Natural killer cell (primary cell): ENCODE measurements around the gene PCTP. TPM values are rescaled to one million over a fixed set of nuclear protein-coding genes. Genes with fewer than 3 reads are reported as not detected.

Experiments used
- ATAC-seq, 3 donors: fragments of 150-1000 bp in 2 of 3; fragments of 200-7000 bp in 1 of 3; cut with Tn5 transposase; 1 replicate in 1 of 3; 2 replicates in 2 of 3; pipeline ENCODE4 v1.10.0; 2021; ENCODE audit warnings: mild to moderate bottlenecking in 2 of 3, moderate library complexity in 2 of 3
- DNase-seq, 2 donors: peaks; one replicate each; pipeline versions ENCODE4 v3.0.0 to v3.0.0-alpha.2; 2013 to 2021; ENCODE audit warnings: mixed read lengths in 1 of 2
- H3K27ac ChIP-seq: one replicate; pipeline ENCODE4 v1.5.1; 2013; ENCODE audit warnings: mild to moderate bottlenecking, low read length
- H3K27me3 ChIP-seq: one replicate; pipeline ENCODE4 v1.6.1; 2013; ENCODE audit warnings: low read length; ENCODE audit not compliant: control insufficient read depth, insufficient read depth
- H3K36me3 ChIP-seq: one replicate; pipeline ENCODE4 v1.6.1; 2013; ENCODE audit warnings: low read length; ENCODE audit not compliant: control insufficient read depth, insufficient read depth
- H3K4me1 ChIP-seq: one replicate; pipeline ENCODE4 v1.6.1; 2013; ENCODE audit warnings: low read length; ENCODE audit not compliant: control insufficient read depth, insufficient read depth
- H3K4me3 ChIP-seq: one replicate; pipeline ENCODE4 v1.5.1; 2013; ENCODE audit warnings: low read length
- H3K9me3 ChIP-seq: one replicate; pipeline ENCODE4 v1.6.1; 2013; ENCODE audit warnings: low read length; ENCODE audit not compliant: control insufficient read depth, insufficient read depth
- H3K27ac Mint-ChIP-seq, 2 donors: one replicate each; pipeline ENCODE4 v1.8.0; 2022; ENCODE audit warnings: mild to moderate bottlenecking in 2 of 2, mixed read lengths in 2 of 2, moderate library complexity in 1 of 2
- H3K27me3 Mint-ChIP-seq, 2 donors: one replicate each; pipeline ENCODE4 v1.8.0; 2022; ENCODE audit warnings: low read depth in 2 of 2, mixed read lengths in 2 of 2
- H3K36me3 Mint-ChIP-seq: one replicate; pipeline ENCODE4 v1.8.0; 2022; ENCODE audit warnings: mixed read lengths
- H3K4me1 Mint-ChIP-seq, 2 donors: one replicate each; pipeline ENCODE4 v1.8.0; 2022; ENCODE audit warnings: mixed read lengths in 2 of 2
- H3K4me3 Mint-ChIP-seq: one replicate; pipeline ENCODE4 v1.8.0; 2022; ENCODE audit warnings: mild to moderate bottlenecking, moderate library complexity, mixed read lengths
- H3K9me3 Mint-ChIP-seq, 2 donors: one replicate each; pipeline ENCODE4 v1.8.0; 2022; ENCODE audit warnings: mixed read lengths in 2 of 2
- CTCF ChIP-seq: fragments of 200-600 bp; IDR thresholded peaks from one replicate; pipeline ENCODE4 v1.8.0; 2022; ENCODE audit warnings: antibody characterized with exemption
- WGBS: methylation state at CpG from one replicate; pipeline ENCODE4 v1.1.7; 2013; ENCODE audit warnings: missing lambda C conversion rate; ENCODE audit not compliant: insufficient coverage; 5-methylcytosine and 5-hydroxymethylcytosine counted together
- intact Hi-C: fragments of 100-400 bp; cut with micrococcal nuclease; formaldehyde crosslinking; loops from one replicate; pipeline ENCODE4 v1.14.2; 2022
- total RNA-seq, 4 donors: library from RNA; stranded (reverse); fragments of 120-200 nt in 1 of 4; gene quantifications; one replicate each; pipeline versions ENCODE4 v1.2.3 to v1.2.4, GENCODE V29; 2013 to 2022

The PCTP gene
- total RNA-seq, 3 donors from 2014 or later (not counting 1 experiment from before 2014, with no cell fraction given): 6.3 to 9.5 (median 9.2) TPM

- intact Hi-C loops: no loop called here
- Histone ChIP-seq H3K36me3 (no peaks in the 10 kb centered on the region), H3K4me3 (no peak overlapping the region), H3K27me3 (no peaks in the 10 kb centered on the region), H3K27ac (no peak overlapping the region), H3K4me1 (no peaks in the 10 kb centered on the region), H3K9me3 (no peaks in the 10 kb centered on the region)
- H3K27ac Mint-ChIP-seq: no peak overlapping the region
- 78% methylated on average over 16 of the region's 16 CpGs for WGBS
- H3K9me3 Mint-ChIP-seq: peaks cover 0 to 2% of the 10 kb centered on the region in 2 donors
- H3K27me3 Mint-ChIP-seq: no peaks in the 10 kb centered on the region
- no peak for TF ChIP-seq CTCF
- no peak for DNase-seq
- no peak for ATAC-seq
- H3K36me3 Mint-ChIP-seq: no peaks in the 10 kb centered on the region
- no peak overlapping the region for H3K4me3 Mint-ChIP-seq
- no peaks in the 10 kb centered on the region for H3K4me1 Mint-ChIP-seq
Observed at GRCh38 chr17:55783684-55784245, 32.9 kb downstream of the PCTP start.

GRCh38 chr17:55784666-55785065, 33.8 kb downstream of the PCTP start:
- intact Hi-C loops: no loop called here
- Mint-ChIP-seq H3K36me3 (no peaks in the 10 kb centered on the region), H3K4me1 (no peaks in the 10 kb centered on the region), H3K27me3 (no peaks in the 10 kb centered on the region), H3K27ac (no peak overlapping the region), H3K9me3 (peaks cover 0 to 2% of the 10 kb centered on the region in 2 donors), H3K4me3 (no peak overlapping the region)
- no peak overlapping the region for H3K4me3 ChIP-seq
- H3K27ac ChIP-seq: no peak overlapping the region
- no peaks in the 10 kb centered on the region for H3K9me3 ChIP-seq
- no peaks in the 10 kb centered on the region for H3K27me3 ChIP-seq
- no peak for DNase-seq
- no peak for ATAC-seq
- no peak for TF ChIP-seq CTCF
- no peaks in the 10 kb centered on the region for H3K4me1 ChIP-seq
- 87% methylated on average over 1 of the region's 2 CpGs for WGBS
- H3K36me3 ChIP-seq: no peaks in the 10 kb centered on the region

GRCh38 chr17:55785181-55785580, 34.3 kb downstream of the PCTP start:
- Mint-ChIP-seq H3K4me3 (no peak overlapping the region), H3K4me1 (no peaks in the 10 kb centered on the region), H3K36me3 (no peaks in the 10 kb centered on the region), H3K27me3 (no peaks in the 10 kb centered on the region), H3K9me3 (peaks cover 0 to 2% of the 10 kb centered on the region in 2 donors), H3K27ac (no peak overlapping the region)
- DNase-seq (no peak), ATAC-seq (no peak)
- no peak for TF ChIP-seq CTCF
- Histone ChIP-seq H3K4me3 (no peak overlapping the region), H3K9me3 (no peaks in the 10 kb centered on the region), H3K36me3 (no peaks in the 10 kb centered on the region), H3K4me1 (no peaks in the 10 kb centered on the region), H3K27me3 (no peaks in the 10 kb centered on the region), H3K27ac (no peak overlapping the region)
- intact Hi-C loops: no loop called here
- WGBS: 67% methylated on average over 1 of the region's 1 CpG

- Histone ChIP-seq H3K27ac (no peak overlapping the region), H3K4me3 (no peak overlapping the region), H3K4me1 (no peaks in the 10 kb centered on the region), H3K9me3 (no peaks in the 10 kb centered on the region), H3K36me3 (no peaks in the 10 kb centered on the region), H3K27me3 (no peaks in the 10 kb centered on the region)
- Mint-ChIP-seq H3K36me3 (peaks cover 9% of the 10 kb centered on the region), H3K9me3 (peaks cover 3 to 4% of the 10 kb centered on the region in 2 donors), H3K27me3 (no peaks in the 10 kb centered on the region), H3K4me1 (no peaks in the 10 kb centered on the region), H3K27ac (no peak overlapping the region), H3K4me3 (no peak overlapping the region)
- intact Hi-C loops: no loop called here
- DNase-seq: no peak
- no peak for TF ChIP-seq CTCF
- 55% methylated on average over 3 of the region's 3 CpGs for WGBS
- ATAC-seq: no peak
Observed at GRCh38 chr17:55793272-55793671, 42.4 kb downstream of the PCTP start.
